GM12801 (cell line): Measurements from ENCODE around the gene MSGN1.

Experiments used
- CTCF ChIP-seq: IDR thresholded peaks from one replicate; pipeline ENCODE4 v1.5.1; 2011; ENCODE audit warnings: control low read depth; ENCODE audit not compliant: insufficient read length; ENCODE audit errors: extremely low read depth

The MSGN1 gene

GRCh38 chr2:17839959-17840358 lies 23.7 kb downstream of the MSGN1 start:
- no peak for TF ChIP-seq CTCF

DNA sequence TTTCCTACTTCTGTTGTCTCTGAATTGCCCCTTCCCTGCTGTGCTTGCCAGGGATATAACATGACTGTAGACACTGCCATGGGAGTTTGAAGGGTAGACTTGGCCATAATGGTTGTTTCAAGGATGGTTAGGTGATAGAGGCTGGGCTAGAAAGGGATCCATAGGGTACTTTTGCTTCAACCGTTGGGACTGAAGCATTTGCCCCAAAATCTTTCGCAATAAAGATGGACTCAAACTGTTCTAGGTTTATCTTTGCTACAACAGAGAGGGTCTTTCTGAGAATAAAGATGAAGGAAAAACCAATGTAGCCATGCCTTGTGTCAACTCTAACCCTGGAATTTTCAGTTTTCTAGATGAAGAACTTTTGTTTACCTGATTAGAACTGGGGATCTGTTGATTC lies 27.2 kb downstream of the MSGN1 start:
- no peak for TF ChIP-seq CTCF

DNA sequence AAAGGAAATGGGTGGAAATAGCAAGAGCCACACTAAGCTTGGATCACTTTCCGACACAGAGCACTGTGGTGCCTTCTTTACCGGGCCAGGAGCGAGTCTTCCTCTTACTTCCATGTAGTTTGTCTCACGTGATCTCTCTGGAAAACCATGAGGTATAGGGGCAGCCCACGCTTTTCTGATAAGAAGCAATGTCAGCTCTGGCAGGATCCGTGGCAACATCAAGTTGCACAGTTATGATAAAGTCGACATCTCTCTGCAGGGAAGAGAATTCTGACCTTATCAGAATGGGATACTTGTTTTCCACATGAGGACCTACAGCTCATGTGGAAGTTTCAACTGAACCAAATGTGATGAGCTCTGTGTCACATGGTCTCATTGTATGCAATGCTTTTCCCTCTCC lies 29.5 kb downstream of the MSGN1 start:
- TF ChIP-seq CTCF: no peak

- no peak for TF ChIP-seq CTCF
These were observed 30.4 kb downstream of the MSGN1 start for GRCh38 chr2:17846676-17847075.

DNA sequence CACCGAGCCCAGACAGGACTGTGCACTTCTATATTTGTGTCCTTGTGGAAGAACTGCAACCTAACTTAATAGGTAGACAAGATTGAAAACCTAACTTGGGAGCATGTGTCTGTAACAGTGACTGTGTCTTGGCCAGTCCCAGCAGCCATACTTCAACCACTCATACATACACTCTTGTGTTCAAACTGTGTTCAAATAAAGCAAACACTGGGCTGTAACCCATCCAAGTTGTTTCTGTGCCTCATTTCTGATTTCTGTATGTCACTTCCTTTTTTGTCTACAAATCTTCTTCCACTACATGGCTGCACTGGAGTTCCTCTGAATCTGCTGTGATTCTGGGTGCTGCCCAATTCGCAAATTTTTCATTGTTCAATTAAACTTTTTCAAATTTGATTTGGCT lies 31.0 kb downstream of the MSGN1 start:
- no peak for TF ChIP-seq CTCF

DNA sequence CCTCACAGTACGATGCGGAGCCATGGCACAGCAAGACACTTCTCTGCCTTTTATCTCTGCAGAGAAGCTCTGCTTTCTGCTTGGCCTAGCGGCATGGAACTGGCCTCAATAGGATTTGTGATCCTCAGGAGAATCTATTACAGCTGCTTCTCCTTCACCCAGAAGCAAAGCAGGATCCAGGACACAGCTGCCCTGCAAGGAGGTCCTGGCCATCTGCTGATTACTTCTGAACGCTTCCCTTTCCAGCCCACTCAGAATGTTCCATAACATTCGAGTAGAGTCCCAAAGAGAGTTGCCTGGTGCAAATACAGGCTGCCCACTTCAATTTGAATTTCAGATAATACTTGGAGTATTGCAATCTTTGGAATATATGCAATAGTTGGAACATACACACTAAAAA lies 33.0 kb downstream of the MSGN1 start:
- TF ChIP-seq CTCF: no peak

DNA sequence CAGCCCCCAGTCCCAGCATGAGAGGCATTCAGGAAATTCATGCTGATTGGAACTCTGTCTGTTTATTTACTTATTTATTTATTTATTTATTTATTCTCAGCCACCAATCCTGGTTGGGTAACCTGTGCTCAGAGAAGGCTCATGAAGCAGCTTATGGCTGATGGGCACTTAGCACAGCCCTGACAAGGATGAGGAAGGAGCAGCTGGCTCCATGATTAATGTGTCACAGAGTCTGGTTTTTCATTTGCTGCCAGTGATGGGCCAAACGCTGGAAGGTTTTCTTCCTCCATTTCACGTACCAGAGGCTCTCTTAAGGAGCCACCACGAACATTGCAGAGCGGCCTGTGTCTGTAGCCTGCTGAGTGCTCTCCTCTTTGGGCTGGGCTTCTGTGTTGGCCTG lies 33.9 kb downstream of the MSGN1 start:
- no peak for TF ChIP-seq CTCF
